HUES48 (cell line): ENCODE results near the gene BMERB1.
A peak's percentile ranks its signal among the peaks of the same experiment; 100 is the strongest.

Source experiments
- H3K27ac ChIP-seq: one replicate; pipeline ENCODE4 v1.7.0; 2013; ENCODE audit warnings: low read depth, low read length, inconsistent platforms
- H3K27me3 ChIP-seq: 2 replicates; pipeline ENCODE4 v1.6.1; 2013; ENCODE audit warnings: mild to moderate bottlenecking, low read length; ENCODE audit not compliant: control insufficient read depth, insufficient read depth
- H3K36me3 ChIP-seq: 2 replicates; pipeline ENCODE4 v1.6.1; 2013; ENCODE audit warnings: low read length; ENCODE audit not compliant: control insufficient read depth, insufficient read depth
- H3K4me1 ChIP-seq: 2 replicates; pipeline ENCODE4 v1.6.1; 2013; ENCODE audit warnings: mild to moderate bottlenecking, low read length; ENCODE audit not compliant: control insufficient read depth, insufficient read depth
- H3K4me3 ChIP-seq: 2 replicates; pipeline ENCODE4 v1.5.1; 2013; ENCODE audit warnings: mild to moderate bottlenecking, low read depth, low read length
- H3K9ac ChIP-seq: 2 replicates; pipeline ENCODE4 v1.6.1; 2013; ENCODE audit warnings: mild to moderate bottlenecking, low read depth, low read length, moderate library complexity
- H3K9me3 ChIP-seq: 2 replicates; pipeline ENCODE4 v1.6.1; 2013; ENCODE audit warnings: low read length; ENCODE audit not compliant: control insufficient read depth, insufficient read depth

The BMERB1 gene

GRCh38 chr16:15524966-15525365 lies 90.6 kb downstream of the BMERB1 start:
- no peak overlapping the region for H3K9ac ChIP-seq
- no peaks in the 10 kb centered on the region for H3K4me1 ChIP-seq
- H3K9me3 ChIP-seq: no peaks in the 10 kb centered on the region
- no peaks in the 10 kb centered on the region for H3K27me3 ChIP-seq
- no peak overlapping the region for H3K27ac ChIP-seq
- no peak overlapping the region for H3K4me3 ChIP-seq
- H3K36me3 ChIP-seq: no peaks in the 10 kb centered on the region

GRCh38 chr16:15526097-15526496 lies 91.7 kb downstream of the BMERB1 start:
- Histone ChIP-seq H3K9ac (no peak overlapping the region), H3K36me3 (no peaks in the 10 kb centered on the region), H3K9me3 (no peaks in the 10 kb centered on the region), H3K4me3 (no peak overlapping the region), H3K4me1 (no peaks in the 10 kb centered on the region), H3K27me3 (no peaks in the 10 kb centered on the region), H3K27ac (no peak overlapping the region)

- Histone ChIP-seq H3K4me1 (no peaks in the 10 kb centered on the region), H3K36me3 (no peaks in the 10 kb centered on the region), H3K27me3 (no peaks in the 10 kb centered on the region), H3K4me3 (no peak overlapping the region), H3K27ac (no peak overlapping the region), H3K9me3 (no peaks in the 10 kb centered on the region), H3K9ac (no peak overlapping the region)
Measured at GRCh38 chr16:15526731-15527130, 92.3 kb downstream of the BMERB1 start.

DNA sequence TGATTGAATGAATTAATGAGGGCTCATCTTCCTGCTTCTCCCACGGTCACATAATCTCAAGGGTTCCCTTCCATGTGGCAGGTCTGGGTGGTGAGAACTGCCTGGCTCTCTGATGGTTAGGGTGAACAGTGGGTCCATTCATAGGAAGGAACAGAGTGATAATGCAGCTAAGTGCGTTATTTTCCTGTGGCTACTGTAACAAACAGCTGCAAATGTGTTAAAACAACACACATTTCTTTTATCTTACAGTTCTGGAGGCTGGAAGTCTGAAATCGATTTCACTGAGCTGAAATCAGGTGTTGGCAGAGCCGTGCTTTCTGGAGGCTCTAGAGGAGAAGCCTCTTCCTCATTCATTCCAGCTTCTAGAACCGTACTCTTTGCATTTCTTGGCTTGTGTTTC lies 95.3 kb downstream of the BMERB1 start:
- no peaks in the 10 kb centered on the region for H3K4me1 ChIP-seq
- H3K9me3 ChIP-seq: no peaks in the 10 kb centered on the region
- H3K4me3 ChIP-seq: no peak overlapping the region
- no peaks in the 10 kb centered on the region for H3K36me3 ChIP-seq
- H3K27ac ChIP-seq: no peak overlapping the region
- no peak overlapping the region for H3K9ac ChIP-seq
- no peaks in the 10 kb centered on the region for H3K27me3 ChIP-seq

- Histone ChIP-seq H3K9me3 (no peaks in the 10 kb centered on the region), H3K27ac (no peak overlapping the region), H3K4me3 (no peak overlapping the region), H3K4me1 (no peaks in the 10 kb centered on the region), H3K36me3 (no peaks in the 10 kb centered on the region), H3K27me3 (no peaks in the 10 kb centered on the region), H3K9ac (no peak overlapping the region)
Measured at GRCh38 chr16:15530085-15530484, 95.7 kb downstream of the BMERB1 start.

DNA sequence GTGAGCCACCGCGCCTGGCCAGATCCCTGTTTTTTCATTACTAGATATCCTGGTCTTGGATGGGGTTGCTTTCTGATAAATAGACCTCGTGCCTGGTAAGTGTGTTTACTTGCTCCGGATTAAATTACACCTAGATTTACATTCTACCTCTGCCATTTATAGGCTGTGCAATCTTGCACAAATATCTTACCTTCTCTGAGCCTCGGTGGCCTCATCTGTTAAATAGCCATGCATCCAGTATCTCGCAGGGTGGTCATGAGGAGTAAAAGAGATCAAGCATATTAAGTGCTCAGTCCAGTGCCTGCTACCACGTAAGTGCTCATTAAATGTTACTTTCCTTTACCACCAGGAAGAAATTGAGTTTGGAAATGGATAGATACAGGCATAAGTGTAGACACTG lies 98.4 kb downstream of the BMERB1 start:
- H3K4me3 ChIP-seq: no peak overlapping the region
- no peaks in the 10 kb centered on the region for H3K9me3 ChIP-seq
- H3K27me3 ChIP-seq: no peaks in the 10 kb centered on the region
- H3K4me1 ChIP-seq: no peaks in the 10 kb centered on the region
- H3K36me3 ChIP-seq: no peaks in the 10 kb centered on the region
- no peak overlapping the region for H3K27ac ChIP-seq
- H3K9ac ChIP-seq: no peak overlapping the region

GRCh38 chr16:15533386-15533785 lies 99.0 kb downstream of the BMERB1 start:
- Histone ChIP-seq H3K4me3 (no peak overlapping the region), H3K27me3 (no peaks in the 10 kb centered on the region), H3K4me1 (no peaks in the 10 kb centered on the region), H3K36me3 (no peaks in the 10 kb centered on the region), H3K9me3 (no peaks in the 10 kb centered on the region), H3K27ac (no peak overlapping the region), H3K9ac (no peak overlapping the region)

- Histone ChIP-seq H3K4me3 (no peak overlapping the region), H3K4me1 (peaks cover 9% of the 10 kb centered on the region; the same call in 1 of the 2 replicates), H3K27ac (no peak overlapping the region), H3K9ac (no peak overlapping the region), H3K27me3 (no peaks in the 10 kb centered on the region), H3K36me3 (no peaks in the 10 kb centered on the region), H3K9me3 (no peaks in the 10 kb centered on the region)
Measured at GRCh38 chr16:15535772-15536171, 101.4 kb downstream of the BMERB1 start.

DNA sequence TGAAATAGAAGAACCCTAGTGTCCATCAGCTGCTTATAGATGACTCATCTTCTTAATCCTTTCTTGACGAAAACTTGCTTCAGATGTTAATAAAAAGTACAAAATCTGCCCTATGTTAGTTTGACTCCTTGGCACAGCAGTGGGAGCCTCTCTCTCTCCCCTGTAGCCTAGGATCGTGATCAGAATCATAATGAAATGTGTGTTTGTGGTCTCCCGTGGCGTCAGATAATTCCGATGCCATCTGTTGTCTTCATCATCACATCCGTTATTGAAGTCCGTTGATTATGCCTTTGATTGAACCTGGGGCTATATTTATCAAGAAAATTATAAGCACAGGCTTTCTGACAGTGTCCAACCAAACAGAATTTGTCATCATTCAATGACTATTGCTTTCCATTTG lies 102.5 kb downstream of the BMERB1 start:
- no peaks in the 10 kb centered on the region for H3K27me3 ChIP-seq
- H3K4me3 ChIP-seq: no peak overlapping the region

GRCh38 chr16:15538507-15538906 lies 104.1 kb downstream of the BMERB1 start:
- Histone ChIP-seq H3K27me3 (no peaks in the 10 kb centered on the region), H3K9me3 (no peaks in the 10 kb centered on the region), H3K4me1 (peaks cover 17% of the 10 kb centered on the region; the same call in 1 of the 2 replicates), H3K36me3 (no peaks in the 10 kb centered on the region), H3K4me3 (no peak overlapping the region), H3K27ac (no peak overlapping the region), H3K9ac (no peak overlapping the region)

More for the DNA sequence above, 102.5 kb downstream of the BMERB1 start:
- H3K9ac ChIP-seq: no peak overlapping the region
- peaks cover 9% of the 10 kb centered on the region; the same call in 1 of the 2 replicates for H3K4me1 ChIP-seq
- H3K27ac ChIP-seq: no peak overlapping the region
- no peaks in the 10 kb centered on the region for H3K9me3 ChIP-seq
- no peaks in the 10 kb centered on the region for H3K36me3 ChIP-seq

GRCh38 chr16:15539197-15539596 lies 104.8 kb downstream of the BMERB1 start:
- no peaks in the 10 kb centered on the region for H3K27me3 ChIP-seq
- no peak overlapping the region for H3K9ac ChIP-seq
- H3K4me1 ChIP-seq: peaks cover 17% of the 10 kb centered on the region; the same call in 1 of the 2 replicates
- H3K36me3 ChIP-seq: no peaks in the 10 kb centered on the region
- no peak overlapping the region for H3K27ac ChIP-seq
- no peak overlapping the region for H3K4me3 ChIP-seq
- no peaks in the 10 kb centered on the region for H3K9me3 ChIP-seq

DNA sequence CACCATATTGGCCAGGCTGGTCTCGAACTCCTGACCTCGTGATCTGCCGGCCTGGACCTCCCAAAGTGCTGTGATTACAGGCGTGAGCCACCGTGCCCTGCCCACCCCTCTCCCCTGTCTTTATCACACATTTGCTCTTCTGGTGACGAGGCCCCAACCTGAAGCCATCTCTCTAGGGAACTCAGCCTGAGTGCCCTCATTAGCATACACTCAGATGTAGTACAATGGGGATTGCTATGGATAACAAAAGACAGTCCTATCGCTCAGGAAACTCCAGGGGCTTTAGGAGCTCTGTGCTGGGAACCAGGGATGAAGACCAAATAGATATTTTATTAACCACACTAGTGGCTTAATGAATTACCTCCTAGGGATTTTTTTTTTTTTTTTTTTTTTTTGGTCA lies 107.9 kb downstream of the BMERB1 start:
- peaks cover 17% of the 10 kb centered on the region; the same call in 1 of the 2 replicates for H3K4me1 ChIP-seq
- H3K27me3 ChIP-seq: no peaks in the 10 kb centered on the region
- peak overlapping the region; percentile 64 for H3K27ac ChIP-seq
- no peaks in the 10 kb centered on the region for H3K36me3 ChIP-seq
- no peak overlapping the region for H3K4me3 ChIP-seq
- H3K9me3 ChIP-seq: no peaks in the 10 kb centered on the region
- no peak overlapping the region for H3K9ac ChIP-seq
